HUES6 (cell line): ENCODE data around the gene INPP4B.

Source experiments
- H3K27ac ChIP-seq: 2 replicates; pipeline ENCODE4 v1.7.0; 2013; ENCODE audit warnings: low read depth, mild to moderate bottlenecking, low read length, inconsistent platforms
- H3K27me3 ChIP-seq: 2 replicates; pipeline ENCODE4 v1.6.1; 2013; ENCODE audit warnings: low read length; ENCODE audit not compliant: control insufficient read depth, insufficient read depth
- H3K36me3 ChIP-seq: 2 replicates; pipeline ENCODE4 v1.6.1; 2013; ENCODE audit warnings: low read length; ENCODE audit not compliant: control insufficient read depth, insufficient read depth
- H3K4me1 ChIP-seq: 2 replicates; pipeline ENCODE4 v1.6.1; 2013; ENCODE audit warnings: low read length; ENCODE audit not compliant: control insufficient read depth, insufficient read depth
- H3K4me3 ChIP-seq: 2 replicates; pipeline ENCODE4 v1.5.1; 2013; ENCODE audit warnings: low read depth, low read length
- H3K9ac ChIP-seq: one replicate; pipeline ENCODE4 v1.6.1; 2013; ENCODE audit warnings: mild to moderate bottlenecking, low read length
- H3K9me3 ChIP-seq: 2 replicates; pipeline ENCODE4 v1.6.1; 2013; ENCODE audit warnings: low read depth, low read length; ENCODE audit not compliant: control insufficient read depth, insufficient read depth

Gene INPP4B

GRCh38 chr4:142781114-142781513, 65.0 kb downstream of the INPP4B start:
- Histone ChIP-seq H3K9me3 (no peaks in the 10 kb centered on the region), H3K36me3 (no peaks in the 10 kb centered on the region), H3K9ac (no peak overlapping the region), H3K27me3 (no peaks in the 10 kb centered on the region), H3K4me1 (no peaks in the 10 kb centered on the region; the same call in 1 of the 2 replicates), H3K4me3 (no peak overlapping the region), H3K27ac (no peak overlapping the region)

- no peaks in the 10 kb centered on the region for H3K27me3 ChIP-seq
- no peaks in the 10 kb centered on the region; the same call in 1 of the 2 replicates for H3K4me1 ChIP-seq
- H3K9me3 ChIP-seq = no peaks in the 10 kb centered on the region
- no peak overlapping the region for H3K27ac ChIP-seq
- no peak overlapping the region for H3K9ac ChIP-seq
- H3K36me3 ChIP-seq = no peaks in the 10 kb centered on the region
- no peak overlapping the region for H3K4me3 ChIP-seq
These were observed 67.2 kb downstream of the INPP4B start for GRCh38 chr4:142778900-142779299.

- no peak overlapping the region for H3K27ac ChIP-seq
- no peaks in the 10 kb centered on the region for H3K36me3 ChIP-seq
- no peaks in the 10 kb centered on the region for H3K9me3 ChIP-seq
- no peak overlapping the region for H3K9ac ChIP-seq
- H3K4me3 ChIP-seq = no peak overlapping the region
- no peaks in the 10 kb centered on the region; the same call in 1 of the 2 replicates for H3K4me1 ChIP-seq
- no peaks in the 10 kb centered on the region for H3K27me3 ChIP-seq
These were observed 67.7 kb downstream of the INPP4B start for GRCh38 chr4:142778430-142778829.

GRCh38 chr4:142777045-142777743, 68.9 kb downstream of the INPP4B start:
- H3K36me3 ChIP-seq = no peaks in the 10 kb centered on the region
- H3K27me3 ChIP-seq = no peaks in the 10 kb centered on the region
- no peaks in the 10 kb centered on the region for H3K9me3 ChIP-seq
- H3K4me3 ChIP-seq = no peak overlapping the region
- no peak overlapping the region for H3K27ac ChIP-seq
- no peaks in the 10 kb centered on the region; the same call in 1 of the 2 replicates for H3K4me1 ChIP-seq
- H3K9ac ChIP-seq = no peak overlapping the region

GRCh38 chr4:142776026-142776425, 70.1 kb downstream of the INPP4B start:
- H3K4me3 ChIP-seq = no peak overlapping the region
- no peaks in the 10 kb centered on the region for H3K36me3 ChIP-seq
- no peaks in the 10 kb centered on the region; the same call in 1 of the 2 replicates for H3K4me1 ChIP-seq
- H3K27me3 ChIP-seq = no peaks in the 10 kb centered on the region
- H3K9ac ChIP-seq = no peak overlapping the region
- H3K27ac ChIP-seq = no peak overlapping the region
- no peaks in the 10 kb centered on the region for H3K9me3 ChIP-seq

GRCh38 chr4:142773505-142773904, 72.6 kb downstream of the INPP4B start:
- H3K27me3 ChIP-seq = no peaks in the 10 kb centered on the region
- no peak overlapping the region for H3K27ac ChIP-seq
- no peaks in the 10 kb centered on the region for H3K36me3 ChIP-seq
- H3K4me1 ChIP-seq = peaks cover 3% of the 10 kb centered on the region; the same call in 1 of the 2 replicates
- no peak overlapping the region for H3K9ac ChIP-seq
- H3K4me3 ChIP-seq = no peak overlapping the region
- H3K9me3 ChIP-seq = no peaks in the 10 kb centered on the region

- Histone ChIP-seq H3K9me3 (no peaks in the 10 kb centered on the region), H3K27me3 (no peaks in the 10 kb centered on the region), H3K27ac (no peak overlapping the region), H3K36me3 (no peaks in the 10 kb centered on the region), H3K9ac (no peak overlapping the region), H3K4me3 (no peak overlapping the region), H3K4me1 (no peaks in the 10 kb centered on the region)
These were observed 83.8 kb downstream of the INPP4B start for GRCh38 chr4:142762280-142762679.

- H3K27ac ChIP-seq = no peak overlapping the region
These were observed 93.8 kb downstream of the INPP4B start for GRCh38 chr4:142752202-142752786.

GRCh38 chr4:142743121-142743825, 102.8 kb downstream of the INPP4B start:
- Histone ChIP-seq H3K9ac (no peak overlapping the region), H3K4me1 (no peaks in the 10 kb centered on the region), H3K27ac (no peak overlapping the region), H3K9me3 (no peaks in the 10 kb centered on the region), H3K4me3 (no peak overlapping the region), H3K36me3 (no peaks in the 10 kb centered on the region), H3K27me3 (no peaks in the 10 kb centered on the region)

More at GRCh38 chr4:142752202-142752786, 93.8 kb downstream of the INPP4B start:
- Histone ChIP-seq H3K4me3 (no peak overlapping the region), H3K27me3 (no peaks in the 10 kb centered on the region), H3K4me1 (no peaks in the 10 kb centered on the region), H3K9me3 (no peaks in the 10 kb centered on the region), H3K36me3 (no peaks in the 10 kb centered on the region), H3K9ac (no peak overlapping the region)

GRCh38 chr4:142741995-142742394, 104.1 kb downstream of the INPP4B start:
- Histone ChIP-seq H3K36me3 (no peaks in the 10 kb centered on the region), H3K9me3 (no peaks in the 10 kb centered on the region), H3K27me3 (no peaks in the 10 kb centered on the region), H3K4me1 (no peaks in the 10 kb centered on the region), H3K27ac (no peak overlapping the region), H3K9ac (no peak overlapping the region), H3K4me3 (no peak overlapping the region)

- H3K27ac ChIP-seq = no peak overlapping the region
These were observed 117.9 kb downstream of the INPP4B start for GRCh38 chr4:142728233-142728632.

More at GRCh38 chr4:142728233-142728632, 117.9 kb downstream of the INPP4B start:
- no peaks in the 10 kb centered on the region for H3K36me3 ChIP-seq
- no peaks in the 10 kb centered on the region for H3K4me1 ChIP-seq
- no peak overlapping the region for H3K9ac ChIP-seq
- H3K4me3 ChIP-seq = no peak overlapping the region
- H3K9me3 ChIP-seq = no peaks in the 10 kb centered on the region
- H3K27me3 ChIP-seq = no peaks in the 10 kb centered on the region; the same call in 1 of the 2 replicates
